B cell (primary cell): ENCODE measurements around the gene VWA8. TPM values are rescaled to one million over a fixed set of nuclear protein-coding genes. Genes with fewer than 3 reads are reported as not detected.

Experiments used
- ATAC-seq: fragments of 200-7000 bp; cut with Tn5 transposase; one replicate; pipeline ENCODE4 v1.10.0; 2021; ENCODE audit warnings: low read depth, mild to moderate bottlenecking, moderate number of reproducible peaks, moderate library complexity
- CTCF ChIA-PET: fragments of 350-600 bp; sonication (Branson Sonifier 250); formaldehyde crosslinking; loops from one replicate; lab custom pipeline; 2021; ENCODE audit warnings: antibody characterized with exemption, inconsistent platforms; lab: Charles Lee
- POLR2A ChIA-PET: fragments of 350-600 bp; sonication (Branson Sonifier 250); formaldehyde crosslinking; loops from one replicate; lab custom pipeline; 2021; ENCODE audit warnings: antibody characterized with exemption; lab: Charles Lee
- DNase-seq: peaks from one replicate; pipeline ENCODE4 v3.0.0; 2013
- H2AFZ ChIP-seq: 2 replicates; pipeline ENCODE4 v1.6.1; 2012; ENCODE audit warnings: mild to moderate bottlenecking, low read depth, low read length; ENCODE audit not compliant: insufficient read depth, poor library complexity, severe bottlenecking
- H3K27ac ChIP-seq, 2 donors: 1 replicate in 1 of 2; 2 replicates in 1 of 2; pipeline ENCODE4 v1.5.1; 2012 to 2013; ENCODE audit warnings: low read length in 2 of 2, mild to moderate bottlenecking in 2 of 2, moderate library complexity in 1 of 2
- H3K27me3 ChIP-seq, 4 experiments: fragments of 200-600 bp in 1 of 4; sonication (generic) in 1 of 4; replicated peaks in 1 of 4; 1 replicate in 2 of 4; 2 replicates in 2 of 4; pipeline versions ENCODE4 v1.6.1 to v1.7.0; 2013 to 2016; ENCODE audit warnings: low read length in 3 of 4, mild to moderate bottlenecking in 2 of 4, mixed read lengths in 1 of 4, moderate library complexity in 1 of 4; ENCODE audit not compliant: insufficient read depth in 4 of 4, control insufficient read depth in 3 of 4; ENCODE audit errors: control extremely low read depth in 1 of 4
- H3K36me3 ChIP-seq, 2 experiments: replicated peaks in 1 of 2; 1 replicate in 1 of 2; 2 replicates in 1 of 2; pipeline versions ENCODE4 v1.6.1 to v1.7.1; 2013; ENCODE audit warnings: low read length in 1 of 2; ENCODE audit not compliant: insufficient read depth in 2 of 2, control insufficient read depth in 1 of 2; ENCODE audit errors: control extremely low read depth in 1 of 2, extremely low read depth in 1 of 2
- H3K4me1 ChIP-seq, 2 donors: fragments of 200-600 bp in 1 of 2; sonication (generic) in 1 of 2; 1 replicate in 1 of 2; 2 replicates in 1 of 2; pipeline versions ENCODE4 v1.5.1 to v1.6.1; 2013 to 2017; ENCODE audit warnings: low read length in 2 of 2; ENCODE audit not compliant: control insufficient read depth in 2 of 2, insufficient read depth in 2 of 2
- H3K4me2 ChIP-seq: replicated peaks from 2 replicates; pipeline ENCODE3; 2012; ENCODE audit warnings: mild to moderate bottlenecking, low read depth, low read length; ENCODE audit not compliant: poor library complexity, severe bottlenecking
- H3K4me3 ChIP-seq, 5 experiments: fragments of 200-600 bp in 1 of 5; sonication (generic) in 1 of 5; 1 replicate in 3 of 5; 2 replicates in 2 of 5; pipeline versions ENCODE4 v1.5.1 to v1.7.0; 2011 to 2016; ENCODE audit warnings: low read length in 4 of 5, mild to moderate bottlenecking in 4 of 5, low read depth in 2 of 5, control low read depth in 1 of 5, moderate library complexity in 1 of 5; ENCODE audit not compliant: insufficient read depth in 1 of 5; ENCODE audit errors: control extremely low read depth in 1 of 5, extremely low read depth in 1 of 5
- H3K79me2 ChIP-seq: fragments of 200-600 bp; sonication (generic); one replicate; pipeline ENCODE4 v1.6.0; 2016; ENCODE audit warnings: low read length; ENCODE audit not compliant: control insufficient read depth, insufficient read depth
- H3K9ac ChIP-seq: fragments of 200-600 bp; sonication (generic); 2 replicates; pipeline ENCODE4 v1.6.1; 2017; ENCODE audit warnings: mild to moderate bottlenecking, low read length, moderate library complexity
- H3K9me3 ChIP-seq, 3 donors: one replicate each; pipeline versions ENCODE4 v1.6.1 to v1.7.1; 2013; ENCODE audit warnings: low read length in 2 of 3; ENCODE audit not compliant: control insufficient read depth in 2 of 3, insufficient read depth in 1 of 3; ENCODE audit errors: control extremely low read depth in 1 of 3
- H4K20me1 ChIP-seq: 2 replicates; pipeline ENCODE4 v1.6.0; 2012; ENCODE audit warnings: mild to moderate bottlenecking, low read length; ENCODE audit not compliant: insufficient read depth, control insufficient read depth, poor library complexity, severe bottlenecking
- H3K27ac Mint-ChIP-seq: one replicate; pipeline ENCODE4 v1.8.0; 2021; ENCODE audit warnings: mixed read lengths
- H3K27me3 Mint-ChIP-seq: one replicate; pipeline ENCODE4 v1.8.0; 2021; ENCODE audit warnings: mixed read lengths
- H3K4me1 Mint-ChIP-seq: one replicate; pipeline ENCODE4 v1.8.0; 2021; ENCODE audit warnings: mixed read lengths
- H3K4me3 Mint-ChIP-seq: one replicate; pipeline ENCODE4 v1.8.0; 2021; ENCODE audit warnings: mixed read lengths
- H3K9me3 Mint-ChIP-seq: one replicate; pipeline ENCODE4 v1.8.0; 2022; ENCODE audit warnings: mixed read lengths; ENCODE audit not compliant: insufficient read depth
- EZH2 ChIP-seq: IDR thresholded peaks from 2 replicates; pipeline ENCODE4 v1.6.1; 2012; ENCODE audit warnings: borderline replicate concordance, low read depth, mild to moderate bottlenecking, moderate library complexity, low read length; ENCODE audit not compliant: insufficient read depth, poor library complexity, severe bottlenecking
- WGBS: methylation state at CpG from one replicate; pipeline ENCODE4 v1.1.5; 2013; ENCODE audit warnings: missing lambda C conversion rate; ENCODE audit not compliant: insufficient coverage; 5-methylcytosine and 5-hydroxymethylcytosine counted together
- intact Hi-C: fragments of 100-400 bp; cut with micrococcal nuclease; formaldehyde crosslinking; loops from one replicate; pipeline ENCODE4 v1.10.0; 2022
- polyA plus RNA-seq: library from polyadenylated mRNA; depleted of rRNA; stranded (reverse); fragments of >200 nt; gene quantifications from 2 replicates; pipeline ENCODE4 v1.2.3, GENCODE V29; 2012
- total RNA-seq, 2 donors: library from RNA; stranded (reverse); fragments of 120-200 nt in 1 of 2; gene quantifications; 1 replicate in 1 of 2; 2 replicates in 1 of 2; pipeline versions ENCODE4 v1.2.3 to v1.2.4, GENCODE V29; 2013 to 2022
- TF ChIP-seq, protein P1 (sequence below): fragments of 200-600 bp; IDR thresholded peaks from one replicate; pipeline ENCODE4 v1.8.0; 2022; ENCODE audit warnings: antibody characterized with exemption, mild to moderate bottlenecking

The VWA8 gene
- total and polyA plus RNA-seq, 2 donors (not counting 1 experiment from before 2014, with no cell fraction given), result 6.0 to 19.7 TPM

DNA sequence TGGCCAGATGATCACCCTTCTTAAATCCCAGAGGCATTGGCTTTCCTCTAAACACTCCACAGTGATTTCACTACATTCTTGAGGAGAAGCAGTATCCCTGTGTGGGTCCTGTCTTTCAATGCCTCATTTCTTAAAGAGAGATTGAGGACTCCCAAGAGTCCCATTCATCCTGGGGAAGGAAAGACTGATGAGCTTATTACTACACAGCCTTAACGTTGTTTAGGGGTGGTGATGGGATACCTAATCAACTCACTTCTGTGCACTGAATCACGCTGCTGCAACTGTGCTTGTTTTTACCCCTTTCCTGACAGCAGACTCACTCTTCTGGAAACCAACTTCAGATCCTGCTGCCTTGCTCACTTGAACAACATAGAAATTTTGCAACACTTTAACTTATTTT, 300.5 kb downstream of the VWA8 start:
- no peaks in the 10 kb centered on the region for H3K4me1 ChIP-seq
- no peak for TF ChIP-seq EZH2
- TF ChIP-seq, protein P1, sequence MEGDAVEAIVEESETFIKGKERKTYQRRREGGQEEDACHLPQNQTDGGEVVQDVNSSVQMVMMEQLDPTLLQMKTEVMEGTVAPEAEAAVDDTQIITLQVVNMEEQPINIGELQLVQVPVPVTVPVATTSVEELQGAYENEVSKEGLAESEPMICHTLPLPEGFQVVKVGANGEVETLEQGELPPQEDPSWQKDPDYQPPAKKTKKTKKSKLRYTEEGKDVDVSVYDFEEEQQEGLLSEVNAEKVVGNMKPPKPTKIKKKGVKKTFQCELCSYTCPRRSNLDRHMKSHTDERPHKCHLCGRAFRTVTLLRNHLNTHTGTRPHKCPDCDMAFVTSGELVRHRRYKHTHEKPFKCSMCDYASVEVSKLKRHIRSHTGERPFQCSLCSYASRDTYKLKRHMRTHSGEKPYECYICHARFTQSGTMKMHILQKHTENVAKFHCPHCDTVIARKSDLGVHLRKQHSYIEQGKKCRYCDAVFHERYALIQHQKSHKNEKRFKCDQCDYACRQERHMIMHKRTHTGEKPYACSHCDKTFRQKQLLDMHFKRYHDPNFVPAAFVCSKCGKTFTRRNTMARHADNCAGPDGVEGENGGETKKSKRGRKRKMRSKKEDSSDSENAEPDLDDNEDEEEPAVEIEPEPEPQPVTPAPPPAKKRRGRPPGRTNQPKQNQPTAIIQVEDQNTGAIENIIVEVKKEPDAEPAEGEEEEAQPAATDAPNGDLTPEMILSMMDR, result no peak
- H3K9ac ChIP-seq, result no peak overlapping the region
- H2AFZ ChIP-seq, result no peak overlapping the region
- H3K4me3 ChIP-seq, result no peak overlapping the region
- peaks cover 35% of the 10 kb centered on the region for H3K27me3 Mint-ChIP-seq
- no peaks in the 10 kb centered on the region for H3K79me2 ChIP-seq
- H3K9me3 Mint-ChIP-seq, result no peaks in the 10 kb centered on the region
- POLR2A ChIA-PET, result no interaction called here
- WGBS, result no CpG with 5 or more reads among the region's 2 CpGs
- no peak overlapping the region for H3K4me2 ChIP-seq
- no peaks in the 10 kb centered on the region for H3K36me3 ChIP-seq
- no peak overlapping the region for H3K27ac Mint-ChIP-seq
- peaks cover 2% of the 10 kb centered on the region for H3K4me1 Mint-ChIP-seq
- CTCF ChIA-PET, result interaction anchor here (0.9 kb wide), 1 partner anchor 7 kb away, joined by 3 read pairs; no protein-coding TSS in a partner anchor
- no peak for ATAC-seq
- DNase-seq, result no peak
- no peak overlapping the region for H3K27ac ChIP-seq
- H3K27me3 ChIP-seq, result peaks cover 0 to 36% (median 16%) of the 10 kb centered on the region in 4 experiments
- H4K20me1 ChIP-seq, result no peaks in the 10 kb centered on the region
- no peaks in the 10 kb centered on the region for H3K9me3 ChIP-seq
- intact Hi-C loops, result no loop called here
- no peak overlapping the region for H3K4me3 Mint-ChIP-seq

GRCh38 chr13:41658057-41658661, 302.8 kb downstream of the VWA8 start:
- H2AFZ ChIP-seq, result no peak overlapping the region
- H3K27me3 ChIP-seq, result peaks cover 0 to 32% (median 12%) of the 10 kb centered on the region in 4 experiments
- Mint-ChIP-seq H3K27ac (no peak overlapping the region), H3K27me3 (peaks cover 35% of the 10 kb centered on the region), H3K9me3 (no peaks in the 10 kb centered on the region), H3K4me3 (no peak overlapping the region), H3K4me1 (peaks cover 10% of the 10 kb centered on the region)
- H3K9ac ChIP-seq, result no peak overlapping the region
- no peaks in the 10 kb centered on the region for H4K20me1 ChIP-seq
- H3K4me1 ChIP-seq, result peaks cover 10 to 12% of the 10 kb centered on the region in 2 donors
- DNase-seq (no peak), ATAC-seq (no peak)
- WGBS, result 98% methylated on average over 7 of the region's 7 CpGs
- H3K27ac ChIP-seq, result no peak overlapping the region
- CTCF ChIA-PET, result interaction anchor here (1.2 to 1.6 kb wide), 2 partner anchors 10 to 11 kb away, joined by 5 read pairs; no protein-coding TSS in a partner anchor
- H3K9me3 ChIP-seq, result no peaks in the 10 kb centered on the region
- H3K79me2 ChIP-seq, result no peaks in the 10 kb centered on the region
- TF ChIP-seq, protein P1, result no peak
- no peak for TF ChIP-seq EZH2
- intact Hi-C loops, result no loop called here
- no peak overlapping the region for H3K4me2 ChIP-seq
- POLR2A ChIA-PET, result no interaction called here
- H3K36me3 ChIP-seq, result no peaks in the 10 kb centered on the region
- H3K4me3 ChIP-seq, result no peak overlapping the region
